ENCODE results near the gene EPB41L2.

Gene EPB41L2

GRCh38 chr6:131084982-131085381 lies 21.9 kb upstream of the EPB41L2 start:
- TF ChIP-seq EZH2phosphoT487 (IDR thresholded peaks at IDR 0.05; ENCODE audit: low read depth), result no peak
- TF ChIP-seq CTCF (IDR thresholded peaks at IDR 0.05; ENCODE audit: low read depth, low read length), result no peak
- Histone ChIP-seq H3K4me3 (ENCODE audit: low read length) (no peak overlapping the region), H4K20me1 (ENCODE audit: insufficient read depth, low read length) (no peaks in the 10 kb centered on the region), H3K27me3 (ENCODE audit: low read depth, low read length) (no peaks in the 10 kb centered on the region), H3K4me2 (ENCODE audit: low read length) (no peak overlapping the region), H3K4me1 (ENCODE audit: low read length) (no peaks in the 10 kb centered on the region), H3K79me2 (ENCODE audit: low read length) (no peaks in the 10 kb centered on the region), H3K27ac (ENCODE audit: low read length) (no peak overlapping the region), H2AFZ (ENCODE audit: low read depth, low read length) (no peak overlapping the region), H3K9ac (ENCODE audit: low read length) (no peak overlapping the region), H3K9me3 (ENCODE audit: insufficient read depth, low read length) (no peaks in the 10 kb centered on the region), H3K36me3 (replicated peaks; ENCODE audit: low read depth, low read length) (no peaks in the 10 kb centered on the region)

GRCh38 chr6:131083687-131084086 lies 20.6 kb upstream of the EPB41L2 start:
- Histone ChIP-seq H3K9me3 (ENCODE audit: insufficient read depth, low read length) (no peaks in the 10 kb centered on the region), H3K27ac (ENCODE audit: low read length) (no peak overlapping the region), H3K4me2 (ENCODE audit: low read length) (no peak overlapping the region), H2AFZ (ENCODE audit: low read depth, low read length) (no peak overlapping the region), H4K20me1 (ENCODE audit: insufficient read depth, low read length) (no peaks in the 10 kb centered on the region), H3K4me3 (ENCODE audit: low read length) (no peak overlapping the region), H3K9ac (ENCODE audit: low read length) (no peak overlapping the region), H3K4me1 (ENCODE audit: low read length) (no peaks in the 10 kb centered on the region), H3K27me3 (ENCODE audit: low read depth, low read length) (no peaks in the 10 kb centered on the region), H3K79me2 (ENCODE audit: low read length) (no peaks in the 10 kb centered on the region), H3K36me3 (replicated peaks; ENCODE audit: low read depth, low read length) (no peaks in the 10 kb centered on the region)
- TF ChIP-seq EZH2phosphoT487 (IDR thresholded peaks at IDR 0.05; ENCODE audit: low read depth), result no peak
- TF ChIP-seq CTCF (IDR thresholded peaks at IDR 0.05; ENCODE audit: low read depth, low read length), result no peak

GRCh38 chr6:131082335-131082734 lies 19.3 kb upstream of the EPB41L2 start:
- Histone ChIP-seq H3K4me3 (ENCODE audit: low read length) (no peak overlapping the region), H2AFZ (ENCODE audit: low read depth, low read length) (no peak overlapping the region), H3K27me3 (ENCODE audit: low read depth, low read length) (no peaks in the 10 kb centered on the region), H3K27ac (ENCODE audit: low read length) (no peak overlapping the region), H3K4me1 (ENCODE audit: low read length) (no peaks in the 10 kb centered on the region), H3K79me2 (ENCODE audit: low read length) (no peaks in the 10 kb centered on the region), H3K9me3 (ENCODE audit: insufficient read depth, low read length) (no peaks in the 10 kb centered on the region), H3K9ac (ENCODE audit: low read length) (no peak overlapping the region), H4K20me1 (ENCODE audit: insufficient read depth, low read length) (no peaks in the 10 kb centered on the region), H3K36me3 (replicated peaks; ENCODE audit: low read depth, low read length) (no peaks in the 10 kb centered on the region), H3K4me2 (ENCODE audit: low read length) (no peak overlapping the region)
- no peak for TF ChIP-seq CTCF (IDR thresholded peaks at IDR 0.05; ENCODE audit: low read depth, low read length)
- no peak for TF ChIP-seq EZH2phosphoT487 (IDR thresholded peaks at IDR 0.05; ENCODE audit: low read depth)

- Histone ChIP-seq H2AFZ (ENCODE audit: low read depth, low read length) (no peak overlapping the region), H3K27me3 (ENCODE audit: low read depth, low read length) (no peaks in the 10 kb centered on the region), H3K4me2 (ENCODE audit: low read length) (no peak overlapping the region)
Observed at GRCh38 chr6:131080084-131080483, 17.0 kb upstream of the EPB41L2 start.

More at GRCh38 chr6:131080084-131080483, 17.0 kb upstream of the EPB41L2 start:
- no peaks in the 10 kb centered on the region for H4K20me1 ChIP-seq (ENCODE audit: insufficient read depth, low read length)
- no peak overlapping the region for H3K4me3 ChIP-seq (ENCODE audit: low read length)
- no peak overlapping the region for H3K9ac ChIP-seq (ENCODE audit: low read length)
- H3K36me3 ChIP-seq (replicated peaks; ENCODE audit: low read depth, low read length), result no peaks in the 10 kb centered on the region
- H3K79me2 ChIP-seq (ENCODE audit: low read length), result no peaks in the 10 kb centered on the region
- H3K9me3 ChIP-seq (ENCODE audit: insufficient read depth, low read length), result no peaks in the 10 kb centered on the region
- H3K4me1 ChIP-seq (ENCODE audit: low read length), result no peaks in the 10 kb centered on the region
- H3K27ac ChIP-seq (ENCODE audit: low read length), result no peak overlapping the region
- TF ChIP-seq EZH2phosphoT487 (IDR thresholded peaks at IDR 0.05; ENCODE audit: low read depth), result no peak
- TF ChIP-seq CTCF (IDR thresholded peaks at IDR 0.05; ENCODE audit: low read depth, low read length), result no peak
